Hepatocyte (in vitro differentiated cells): ENCODE results near the gene FAM13C. TPM values are rescaled to one million over a fixed set of nuclear protein-coding genes. Genes with fewer than 3 reads are reported as not detected.

Source experiments
- DNase-seq: peaks from one replicate; pipeline ENCODE4 v3.0.0-alpha.2; 2016; ENCODE audit warnings: low spot score
- H2AFZ ChIP-seq: fragments of 200-600 bp; sonication (generic); 2 replicates; pipeline ENCODE4 v1.6.0; 2016; ENCODE audit warnings: antibody characterized with exemption, mild to moderate bottlenecking
- H3K27ac ChIP-seq: fragments of 200-600 bp; sonication (generic); 2 replicates; pipeline ENCODE4 v1.5.1; 2016; ENCODE audit warnings: mild to moderate bottlenecking
- H3K27me3 ChIP-seq: fragments of 200-600 bp; sonication (generic); 2 replicates; pipeline ENCODE4 v1.6.1; 2016
- H3K36me3 ChIP-seq: fragments of 200-600 bp; sonication (generic); replicated peaks from 2 replicates; pipeline ENCODE4 v1.5.1; 2016; ENCODE audit warnings: low read depth; ENCODE audit not compliant: insufficient read depth
- H3K4me1 ChIP-seq: fragments of 200-600 bp; sonication (generic); 2 replicates; pipeline ENCODE4 v1.5.1; 2016; ENCODE audit warnings: mild to moderate bottlenecking, moderate library complexity; ENCODE audit not compliant: insufficient read depth
- H3K4me2 ChIP-seq: fragments of 200-600 bp; sonication (generic); 2 replicates; pipeline ENCODE4 v1.6.0; 2016
- H3K4me3 ChIP-seq: fragments of 200-600 bp; sonication (generic); 2 replicates; pipeline ENCODE4 v1.5.1; 2016; ENCODE audit warnings: mild to moderate bottlenecking
- H3K79me2 ChIP-seq: fragments of 200-600 bp; sonication (generic); 2 replicates; pipeline ENCODE4 v1.6.0; 2017; ENCODE audit warnings: mild to moderate bottlenecking
- H3K9me2 ChIP-seq: fragments of 200-600 bp; sonication (generic); replicated peaks from 2 replicates; pipeline ENCODE4 v1.6.0; 2017; ENCODE audit warnings: mild to moderate bottlenecking; ENCODE audit not compliant: insufficient read depth
- H3K9me3 ChIP-seq: fragments of 200-600 bp; sonication (generic); 2 replicates; pipeline ENCODE4 v1.5.1; 2016; ENCODE audit warnings: low read depth, mild to moderate bottlenecking
- H4K20me1 ChIP-seq: fragments of 200-600 bp; sonication (generic); 2 replicates; pipeline ENCODE4 v1.6.0; 2016; ENCODE audit warnings: mild to moderate bottlenecking; ENCODE audit not compliant: insufficient read depth, poor library complexity, severe bottlenecking
- CTCF ChIP-seq: fragments of 200-600 bp; sonication (generic); IDR thresholded peaks from 2 replicates; pipeline ENCODE4 v1.5.1; 2016; ENCODE audit warnings: antibody characterized with exemption, mild to moderate bottlenecking; ENCODE audit not compliant: poor library complexity
- EZH2 ChIP-seq: fragments of 200-600 bp; sonication (generic); IDR thresholded peaks from 2 replicates; pipeline ENCODE4 v1.6.1; 2016; ENCODE audit warnings: antibody characterized with exemption, mild to moderate bottlenecking, borderline replicate concordance
- EZH2phosphoT487 ChIP-seq: fragments of 200-600 bp; sonication (generic); IDR thresholded peaks from one replicate; pipeline ENCODE4 v1.6.1; 2018; ENCODE audit warnings: antibody characterized with exemption, mild to moderate bottlenecking, low read depth, moderate library complexity; ENCODE audit not compliant: unreplicated experiment, severe bottlenecking
- WGBS: methylation state at CpG from one replicate; pipeline ENCODE4 v1.1.6; 2016; ENCODE audit warnings: low lambda C conversion rate; ENCODE audit errors: missing lambda C conversion rate; 5-methylcytosine and 5-hydroxymethylcytosine counted together
- polyA plus RNA-seq: library from polyadenylated mRNA; unstranded; fragments of >200 nt; fragmentation: Nextera tagmentation; extraction: Ambion mirVana; gene quantifications from 2 replicates; pipeline ENCODE4 v1.2.1, GENCODE V29; 2016
- total RNA-seq: library from RNA; depleted of rRNA; stranded (reverse); fragments of >200 nt; gene quantifications from 2 replicates; pipeline ENCODE4 v1.2.3, GENCODE V29; 2014

Gene FAM13C
- total and polyA plus RNA-seq, 2 experiments from 2014 or later: 2.2 to 3.1 TPM

DNA sequence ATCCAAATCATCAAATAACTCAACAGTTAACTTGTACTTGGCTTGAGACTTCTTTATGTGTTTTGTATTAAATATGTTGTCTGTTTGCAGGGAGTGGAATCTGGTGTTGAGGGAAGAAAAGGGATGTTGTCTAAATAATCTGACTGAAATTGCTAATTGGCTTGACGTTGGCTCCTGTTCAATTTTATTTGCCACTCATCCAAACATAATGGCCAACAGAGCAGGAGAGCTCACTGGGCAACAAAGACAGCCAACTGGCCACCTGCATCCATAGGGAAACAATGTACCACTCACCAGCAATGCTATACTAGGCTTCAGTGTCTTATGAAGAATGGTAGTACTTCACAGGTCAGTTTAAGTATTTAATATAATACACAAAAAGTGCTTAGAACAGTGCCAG is 80.5 kb downstream of the FAM13C start:
- H3K36me3 ChIP-seq: no peaks in the 10 kb centered on the region
- no peaks in the 10 kb centered on the region for H4K20me1 ChIP-seq
- no peak for TF ChIP-seq CTCF
- no peak for TF ChIP-seq EZH2
- no peak for TF ChIP-seq EZH2phosphoT487
- WGBS: 95% methylated on average over 1 of the region's 1 CpG
- H3K4me3 ChIP-seq: no peak overlapping the region
- no peaks in the 10 kb centered on the region for H3K4me1 ChIP-seq
- H3K27me3 ChIP-seq: no peaks in the 10 kb centered on the region
- H2AFZ ChIP-seq: no peak overlapping the region
- H3K9me3 ChIP-seq: no peaks in the 10 kb centered on the region
- H3K4me2 ChIP-seq: no peak overlapping the region
- DNase-seq: no peak
- no peak overlapping the region for H3K27ac ChIP-seq
- H3K9me2 ChIP-seq: no peaks in the 10 kb centered on the region
- no peaks in the 10 kb centered on the region for H3K79me2 ChIP-seq

GRCh38 chr10:59279991-59280505 is 82.3 kb downstream of the FAM13C start:
- Histone ChIP-seq H3K79me2 (no peaks in the 10 kb centered on the region), H4K20me1 (no peaks in the 10 kb centered on the region), H2AFZ (no peak overlapping the region), H3K27me3 (no peaks in the 10 kb centered on the region), H3K9me3 (no peaks in the 10 kb centered on the region), H3K9me2 (no peaks in the 10 kb centered on the region), H3K27ac (no peak overlapping the region), H3K4me2 (no peak overlapping the region), H3K36me3 (no peaks in the 10 kb centered on the region), H3K4me3 (no peak overlapping the region), H3K4me1 (no peaks in the 10 kb centered on the region)
- no peak for DNase-seq
- TF ChIP-seq EZH2phosphoT487: no peak
- TF ChIP-seq CTCF: no peak
- TF ChIP-seq EZH2: no peak
- WGBS: 96% methylated on average over 1 of the region's 1 CpG

DNA sequence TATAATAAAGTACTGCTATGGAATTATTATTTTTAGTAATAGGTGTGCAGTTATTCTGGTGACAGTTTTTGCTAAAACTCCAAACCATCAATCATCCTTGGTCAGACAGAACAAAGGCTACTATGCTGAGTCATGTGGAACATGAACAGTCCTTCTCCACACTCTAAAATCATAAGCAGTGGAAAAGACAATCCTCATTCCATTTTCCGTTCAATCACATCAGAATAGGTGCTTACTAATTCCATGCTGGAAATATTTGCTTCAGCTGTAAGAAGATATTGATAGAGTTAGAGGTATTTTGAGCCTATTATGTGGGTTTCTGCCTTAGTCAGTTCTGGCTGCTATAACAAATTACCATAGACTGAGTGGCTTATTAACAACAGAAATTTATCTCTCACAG is 82.9 kb downstream of the FAM13C start:
- H3K4me2 ChIP-seq: no peak overlapping the region
- H3K36me3 ChIP-seq: no peaks in the 10 kb centered on the region
- no peaks in the 10 kb centered on the region for H3K79me2 ChIP-seq
- 100% methylated on average over 1 of the region's 1 CpG for WGBS
- no peaks in the 10 kb centered on the region for H3K9me2 ChIP-seq
- H3K27ac ChIP-seq: no peak overlapping the region
- H2AFZ ChIP-seq: no peak overlapping the region
- no peaks in the 10 kb centered on the region for H3K4me1 ChIP-seq
- TF ChIP-seq EZH2: no peak
- no peak for TF ChIP-seq EZH2phosphoT487
- TF ChIP-seq CTCF: no peak
- no peaks in the 10 kb centered on the region for H3K9me3 ChIP-seq
- no peak for DNase-seq
- no peaks in the 10 kb centered on the region for H4K20me1 ChIP-seq
- H3K4me3 ChIP-seq: no peak overlapping the region
- H3K27me3 ChIP-seq: no peaks in the 10 kb centered on the region

GRCh38 chr10:59276919-59277318 is 85.4 kb downstream of the FAM13C start:
- Histone ChIP-seq H3K9me2 (no peaks in the 10 kb centered on the region), H2AFZ (no peak overlapping the region), H3K27me3 (no peaks in the 10 kb centered on the region), H3K9me3 (no peaks in the 10 kb centered on the region), H3K27ac (no peak overlapping the region), H4K20me1 (no peaks in the 10 kb centered on the region), H3K4me2 (no peak overlapping the region), H3K4me3 (no peak overlapping the region), H3K36me3 (no peaks in the 10 kb centered on the region), H3K79me2 (no peaks in the 10 kb centered on the region), H3K4me1 (no peaks in the 10 kb centered on the region)
- no peak for DNase-seq
- no peak for TF ChIP-seq EZH2
- TF ChIP-seq EZH2phosphoT487: no peak
- no peak for TF ChIP-seq CTCF
